Endothelial cell of umbilical vein (primary cell): ENCODE measurements around the gene PHLDB2. TPM values are rescaled to one million over a fixed set of nuclear protein-coding genes. Genes with fewer than 3 reads are reported as not detected.

Source experiments
- BruUV-seq: library from RNA; stranded (reverse); fragments of 400-500 nt; replicated peaks from 2 replicates; lab custom pipeline; 2021; lab: Mats Ljungman, UMichigan
- CTCF ChIA-PET: fragments of 300-600, 350-600 bp; sonication (Branson Sonifier 250); formaldehyde crosslinking; loops from one replicate; lab custom pipeline; 2021; ENCODE audit warnings: antibody characterized with exemption, inconsistent platforms; lab: Charles Lee
- POLR2A ChIA-PET: fragments of 300-600, 350-600 bp; sonication (Branson Sonifier 250); formaldehyde crosslinking; loops from one replicate; lab custom pipeline; 2021; ENCODE audit warnings: antibody characterized with exemption, inconsistent platforms; lab: Charles Lee
- DNase-seq: peaks from one replicate; pipeline ENCODE4 v3.0.0-alpha.2; 2011; ENCODE audit warnings: low read depth, low spot score
- FAIRE-seq: peaks from 2 replicates; lab custom pipeline; 2011; peaks lifted over from hg19 to GRCh38; lab: Jason Lieb, UNC
- H2AFZ ChIP-seq: 2 replicates; pipeline ENCODE4 v1.6.0; 2012; ENCODE audit warnings: low read depth, low read length, control low read depth, inconsistent platforms
- H3K27ac ChIP-seq: 2 replicates; pipeline ENCODE4 v1.5.1; 2011; ENCODE audit warnings: low read depth, mild to moderate bottlenecking, control low read depth, low read length, moderate library complexity; ENCODE audit not compliant: insufficient read depth
- H3K27me3 ChIP-seq, 2 experiments: 2 replicates each; pipeline versions ENCODE4 v1.6.0 to v1.6.1; 2011; ENCODE audit warnings: low read length in 2 of 2, mixed read lengths in 1 of 2; ENCODE audit not compliant: control insufficient read depth in 2 of 2, insufficient read depth in 2 of 2
- H3K36me3 ChIP-seq, 2 experiments: 2 replicates in 1 of 2; 3 replicates in 1 of 2; pipeline ENCODE4 v1.5.1; 2011; ENCODE audit warnings: low read length in 2 of 2, mild to moderate bottlenecking in 1 of 2, moderate library complexity in 1 of 2; ENCODE audit not compliant: control insufficient read depth in 2 of 2, insufficient read depth in 2 of 2; ENCODE audit errors: extremely low read depth in 1 of 2
- H3K4me1 ChIP-seq: 3 replicates; pipeline ENCODE4 v1.5.1; 2011; ENCODE audit warnings: mild to moderate bottlenecking, low read length; ENCODE audit not compliant: control insufficient read depth, insufficient read depth; ENCODE audit errors: extremely low read depth
- H3K4me2 ChIP-seq: 2 replicates; pipeline ENCODE4 v1.6.1; 2011; ENCODE audit warnings: low read length, control low read depth, mixed read lengths; ENCODE audit not compliant: insufficient read depth
- H3K4me3 ChIP-seq, 3 experiments: fragments of 200-600 bp in 1 of 3; sonication (generic), shearing (Covaris generic) in 1 of 3; replicated peaks in 1 of 3; 2 replicates each; pipeline ENCODE4 v1.5.1; 2011 to 2016; ENCODE audit warnings: control low read depth in 3 of 3, low read length in 3 of 3, mild to moderate bottlenecking in 2 of 3, inconsistent platforms in 1 of 3, low read depth in 1 of 3, moderate library complexity in 1 of 3; ENCODE audit not compliant: insufficient read depth in 1 of 3
- H3K79me2 ChIP-seq: 2 replicates; pipeline ENCODE4 v1.6.0; 2012; ENCODE audit warnings: low read length, inconsistent platforms; ENCODE audit not compliant: control insufficient read depth, insufficient read depth
- H3K9ac ChIP-seq: replicated peaks from 2 replicates; pipeline ENCODE3; 2011; ENCODE audit warnings: low read length, control low read depth; ENCODE audit not compliant: insufficient read depth; ENCODE audit errors: extremely low read depth
- H3K9me1 ChIP-seq: replicated peaks from 3 replicates; pipeline ENCODE4 v1.6.0; 2011; ENCODE audit warnings: mild to moderate bottlenecking, low read length; ENCODE audit not compliant: control insufficient read depth, insufficient read depth; ENCODE audit errors: extremely low read depth
- H3K9me3 ChIP-seq: replicated peaks from 2 replicates; pipeline ENCODE4 v1.5.1; 2012; ENCODE audit warnings: low read length, inconsistent platforms; ENCODE audit not compliant: control insufficient read depth, insufficient read depth
- H4K20me1 ChIP-seq: replicated peaks from 2 replicates; pipeline ENCODE3; 2011; ENCODE audit warnings: mild to moderate bottlenecking, low read length; ENCODE audit not compliant: control insufficient read depth, insufficient read depth; ENCODE audit errors: extremely low read depth
- EZH2 ChIP-seq: IDR thresholded peaks from 2 replicates; pipeline ENCODE4 v1.6.1; 2012; ENCODE audit warnings: borderline replicate concordance, low read depth, mild to moderate bottlenecking, moderate library complexity, low read length, inconsistent platforms; ENCODE audit not compliant: severe bottlenecking
- FOS ChIP-seq: IDR thresholded peaks from 2 replicates; pipeline ENCODE4 v1.6.1; 2011; ENCODE audit warnings: mild to moderate bottlenecking, low read length, moderate library complexity, borderline replicate concordance; ENCODE audit not compliant: insufficient read depth
- GATA2 ChIP-seq: IDR thresholded peaks from 2 replicates; pipeline ENCODE4 v1.7.0; 2011; ENCODE audit warnings: low read depth, mild to moderate bottlenecking, moderate library complexity, mixed read lengths, low read length; ENCODE audit not compliant: insufficient read length, insufficient read depth
- JUN ChIP-seq: IDR thresholded peaks from 2 replicates; pipeline ENCODE4 v1.6.1; 2011; ENCODE audit warnings: borderline replicate concordance, low read depth; ENCODE audit not compliant: insufficient read length, insufficient read depth
- MAX ChIP-seq: IDR thresholded peaks from 2 replicates; pipeline ENCODE4 v1.6.1; 2011; ENCODE audit not compliant: insufficient read depth, insufficient read length
- MYC ChIP-seq: IDR thresholded peaks from one replicate; pipeline ENCODE4 v1.6.1; 2011; ENCODE audit warnings: mild to moderate bottlenecking, low read depth, low read length
- POLR2A ChIP-seq: IDR thresholded peaks from 2 replicates; pipeline ENCODE4 v1.6.1; 2012; ENCODE audit warnings: low read depth, mild to moderate bottlenecking, control low read depth, low read length
- POLR2AphosphoS5 ChIP-seq: IDR thresholded peaks from 2 replicates; pipeline ENCODE4 v1.6.1; 2012; ENCODE audit warnings: low read depth, mild to moderate bottlenecking, control low read depth, low read length, moderate library complexity; ENCODE audit not compliant: insufficient read depth
- dilution Hi-C: fragments of 300-500 bp; cut with MboI; formaldehyde crosslinking; loops from one replicate; pipeline ENCODE4 v1.15.0; 2019; ENCODE audit warnings: low sequenced_read_pairs; ENCODE audit not compliant: extremely low pct_ligation_motif_present
- intact Hi-C: fragments of 100-400 bp; cut with micrococcal nuclease; formaldehyde crosslinking; loops from one replicate; pipeline ENCODE4 v1.10.0; 2022
- polyA plus RNA-seq, 4 experiments: library from polyadenylated mRNA; depleted of rRNA in 3 of 4; stranded (reverse) in 3 of 4; unstranded in 1 of 4; fragments of >200 nt; gene quantifications; 2 replicates each; pipeline versions ENCODE4 v1.2.1 to v1.2.3, GENCODE V29; 2011 to 2012; ENCODE audit warnings: missing spikeins in 1 of 4
- total RNA-seq: library from RNA; stranded (reverse); gene quantifications from 2 replicates; pipeline ENCODE4 v1.2.3, GENCODE V29; 2021
- TF ChIP-seq, protein P1 (sequence below), 2 donors: IDR thresholded peaks; 1 replicate in 1 of 2; 2 replicates in 1 of 2; pipeline ENCODE4 v1.5.1; 2011; ENCODE audit warnings: low read length in 2 of 2, mild to moderate bottlenecking in 2 of 2, moderate library complexity in 2 of 2, control low read depth in 1 of 2, inconsistent platforms in 1 of 2, low read depth in 1 of 2; ENCODE audit not compliant: insufficient read depth in 1 of 2; ENCODE audit errors: extremely low read depth in 1 of 2

Gene PHLDB2
- total and polyA plus RNA-seq, 2 donors (not counting 3 experiments of a cell fraction or from before 2014, with no cell fraction given): 22.4 to 104 TPM

- no peak overlapping the region for H3K4me3 ChIP-seq
- FAIRE-seq: peak; percentile 67
- CTCF ChIA-PET: interaction anchor here (0.6 to 2.9 kb wide), 13 partner anchors 8 to 198 kb away, joined by 3 to 21 read pairs (median 5); no protein-coding TSS in a partner anchor
- POLR2A ChIA-PET: interaction anchor here (1.2 kb wide), 1 partner anchor 41 kb away, joined by 5 read pairs; no protein-coding TSS in a partner anchor
- H3K27me3 ChIP-seq: no peaks in the 10 kb centered on the region
- peak; percentile 87 for DNase-seq
- peaks cover 13% of the 10 kb centered on the region for H3K79me2 ChIP-seq
- peaks cover 17 to 22% of the 10 kb centered on the region in 2 experiments for H3K36me3 ChIP-seq
- H2AFZ ChIP-seq: no peak overlapping the region
- dilution Hi-C loops: no loop called here
- TF ChIP-seq JUN (peak; percentile 8), POLR2A (no peak), MYC (no peak)
- peak overlapping the region; percentile 75 for H3K9ac ChIP-seq
- no TSS peak for BruUV-seq
- H3K9me1 ChIP-seq: no peaks in the 10 kb centered on the region
- H3K4me2 ChIP-seq: peak overlapping the region; percentile 79
- no peaks in the 10 kb centered on the region for H3K9me3 ChIP-seq
- no peaks in the 10 kb centered on the region for H4K20me1 ChIP-seq
- intact Hi-C loops: loop anchor here (2.0 to 10.0 kb wide), 2 partner anchors 55 to 179 kb away; no protein-coding TSS in a partner anchor
- H3K4me1 ChIP-seq: peaks cover 37% of the 10 kb centered on the region
- peak overlapping the region; percentile 91 for H3K27ac ChIP-seq
These were observed 56.8 kb downstream of the PHLDB2 start for GRCh38 chr3:111915905-111916304.

- Histone ChIP-seq H3K4me1 (peaks cover 35% of the 10 kb centered on the region), H3K27ac (peak overlapping the region; percentile 91), H3K9me1 (no peaks in the 10 kb centered on the region), H3K79me2 (peaks cover 8% of the 10 kb centered on the region), H3K9ac (peak overlapping the region; percentile 75), H3K36me3 (peaks cover 17 to 24% of the 10 kb centered on the region in 2 experiments), H3K27me3 (no peaks in the 10 kb centered on the region), H3K4me2 (peak overlapping the region; percentile 79), H3K4me3 (peak overlapping the region in 1 of 3 experiments; percentile 17), H2AFZ (no peak overlapping the region), H3K9me3 (no peaks in the 10 kb centered on the region), H4K20me1 (no peaks in the 10 kb centered on the region)
- peak; percentile 88 for DNase-seq
- CTCF ChIA-PET: interaction anchor here (0.7 to 2.9 kb wide), 13 partner anchors 12 to 202 kb away, joined by 3 to 21 read pairs (median 5); no protein-coding TSS in a partner anchor
- peak; percentile 90 for FAIRE-seq
- POLR2A ChIA-PET: interaction anchor here (0.6 to 1.5 kb wide), 4 partner anchors 10 to 57 kb away, joined by 3 to 5 read pairs (median 4); no protein-coding TSS in a partner anchor
- dilution Hi-C loops (no loop called here), intact Hi-C loops (loop anchor here (1.0 to 10.0 kb wide), 7 partner anchors 19 to 178 kb away; no protein-coding TSS in a partner anchor)
- TF ChIP-seq JUN: peak; percentile 78
- no peak for TF ChIP-seq MAX
- TF ChIP-seq EZH2: no peak
- peak; percentile 81 for TF ChIP-seq GATA2
- peak; percentile 65 for TF ChIP-seq FOS
- peak; percentile 58 for TF ChIP-seq POLR2AphosphoS5
- TF ChIP-seq MYC: no peak
- TF ChIP-seq, protein P1, sequence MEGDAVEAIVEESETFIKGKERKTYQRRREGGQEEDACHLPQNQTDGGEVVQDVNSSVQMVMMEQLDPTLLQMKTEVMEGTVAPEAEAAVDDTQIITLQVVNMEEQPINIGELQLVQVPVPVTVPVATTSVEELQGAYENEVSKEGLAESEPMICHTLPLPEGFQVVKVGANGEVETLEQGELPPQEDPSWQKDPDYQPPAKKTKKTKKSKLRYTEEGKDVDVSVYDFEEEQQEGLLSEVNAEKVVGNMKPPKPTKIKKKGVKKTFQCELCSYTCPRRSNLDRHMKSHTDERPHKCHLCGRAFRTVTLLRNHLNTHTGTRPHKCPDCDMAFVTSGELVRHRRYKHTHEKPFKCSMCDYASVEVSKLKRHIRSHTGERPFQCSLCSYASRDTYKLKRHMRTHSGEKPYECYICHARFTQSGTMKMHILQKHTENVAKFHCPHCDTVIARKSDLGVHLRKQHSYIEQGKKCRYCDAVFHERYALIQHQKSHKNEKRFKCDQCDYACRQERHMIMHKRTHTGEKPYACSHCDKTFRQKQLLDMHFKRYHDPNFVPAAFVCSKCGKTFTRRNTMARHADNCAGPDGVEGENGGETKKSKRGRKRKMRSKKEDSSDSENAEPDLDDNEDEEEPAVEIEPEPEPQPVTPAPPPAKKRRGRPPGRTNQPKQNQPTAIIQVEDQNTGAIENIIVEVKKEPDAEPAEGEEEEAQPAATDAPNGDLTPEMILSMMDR (IDR thresholded peaks at IDR 0.05; ENCODE audit: extremely low read depth in 1 of 2, insufficient read depth in 1 of 2, low read depth in 1 of 2, low read length in 2 of 2): no peak
- TF ChIP-seq POLR2A: peak; percentile 25
- no TSS peak for BruUV-seq
These were observed 58.2 kb downstream of the PHLDB2 start for GRCh38 chr3:111917300-111917699.
